Measurements from ENCODE around the gene MSL3B.

MSL3B gene

DNA sequence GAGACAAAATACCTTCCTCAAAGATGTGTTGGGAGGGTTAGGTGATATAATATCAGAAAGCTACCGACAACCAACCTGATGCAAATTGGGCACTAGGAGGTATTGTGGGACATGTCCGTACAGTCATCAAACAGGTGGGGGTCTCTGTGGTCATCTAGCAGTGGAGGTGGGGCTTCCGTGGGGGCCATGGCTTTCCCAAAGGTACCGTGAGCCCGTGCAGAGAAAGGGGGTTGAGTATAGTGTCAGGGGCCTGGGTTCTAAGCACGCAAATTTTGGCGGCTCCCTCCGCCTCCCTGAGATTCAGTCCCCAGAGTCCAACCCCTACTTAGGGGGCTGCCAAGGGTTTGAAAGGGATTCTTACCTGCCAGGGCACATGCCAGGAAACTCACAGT lies 46.5 kb downstream of the MSL3B start:
- Mint-ChIP-seq H3K27me3 (peaks cover 12% of the 10 kb centered on the region), H3K4me1 (no peaks in the 10 kb centered on the region), H3K9me3 (peaks cover under 1% of the 10 kb centered on the region), H3K27ac (no peak overlapping the region), H3K4me3 (no peak overlapping the region), H3K36me3 (no peaks in the 10 kb centered on the region)
- no peak for DNase-seq (ENCODE audit: low spot score in 2 of 2)
- no peak for ATAC-seq (ENCODE audit: low read depth)

- DNase-seq (ENCODE audit: low spot score in 2 of 2) (no peak), ATAC-seq (ENCODE audit: low read depth) (no peak)
- H3K9me3 Mint-ChIP-seq: no peaks in the 10 kb centered on the region
- H3K36me3 Mint-ChIP-seq: no peaks in the 10 kb centered on the region
- no peak overlapping the region for H3K4me3 Mint-ChIP-seq
- H3K27ac Mint-ChIP-seq: no peak overlapping the region
- peaks cover 11% of the 10 kb centered on the region for H3K27me3 Mint-ChIP-seq
- H3K4me1 Mint-ChIP-seq: no peaks in the 10 kb centered on the region
Observed at GRCh38 chr2:233821196-233821595, 47.0 kb downstream of the MSL3B start.

- Mint-ChIP-seq H3K4me3 (no peak overlapping the region), H3K9me3 (no peaks in the 10 kb centered on the region), H3K27me3 (peaks cover 11% of the 10 kb centered on the region), H3K4me1 (no peaks in the 10 kb centered on the region), H3K36me3 (no peaks in the 10 kb centered on the region), H3K27ac (no peak overlapping the region)
- DNase-seq (ENCODE audit: low spot score in 2 of 2) (no peak), ATAC-seq (ENCODE audit: low read depth) (no peak)
Observed at GRCh38 chr2:233820774-233821105, 47.4 kb downstream of the MSL3B start.

- H3K4me3 Mint-ChIP-seq: no peak overlapping the region
- no peak for DNase-seq (ENCODE audit: low spot score in 2 of 2)
- peaks cover 11% of the 10 kb centered on the region for H3K27me3 Mint-ChIP-seq
- ATAC-seq (ENCODE audit: low read depth): no peak
- H3K4me1 Mint-ChIP-seq: no peaks in the 10 kb centered on the region
- no peaks in the 10 kb centered on the region for H3K9me3 Mint-ChIP-seq
- no peaks in the 10 kb centered on the region for H3K36me3 Mint-ChIP-seq
- H3K27ac Mint-ChIP-seq: no peak overlapping the region
Observed at GRCh38 chr2:233819884-233820773, 48.1 kb downstream of the MSL3B start.

DNA sequence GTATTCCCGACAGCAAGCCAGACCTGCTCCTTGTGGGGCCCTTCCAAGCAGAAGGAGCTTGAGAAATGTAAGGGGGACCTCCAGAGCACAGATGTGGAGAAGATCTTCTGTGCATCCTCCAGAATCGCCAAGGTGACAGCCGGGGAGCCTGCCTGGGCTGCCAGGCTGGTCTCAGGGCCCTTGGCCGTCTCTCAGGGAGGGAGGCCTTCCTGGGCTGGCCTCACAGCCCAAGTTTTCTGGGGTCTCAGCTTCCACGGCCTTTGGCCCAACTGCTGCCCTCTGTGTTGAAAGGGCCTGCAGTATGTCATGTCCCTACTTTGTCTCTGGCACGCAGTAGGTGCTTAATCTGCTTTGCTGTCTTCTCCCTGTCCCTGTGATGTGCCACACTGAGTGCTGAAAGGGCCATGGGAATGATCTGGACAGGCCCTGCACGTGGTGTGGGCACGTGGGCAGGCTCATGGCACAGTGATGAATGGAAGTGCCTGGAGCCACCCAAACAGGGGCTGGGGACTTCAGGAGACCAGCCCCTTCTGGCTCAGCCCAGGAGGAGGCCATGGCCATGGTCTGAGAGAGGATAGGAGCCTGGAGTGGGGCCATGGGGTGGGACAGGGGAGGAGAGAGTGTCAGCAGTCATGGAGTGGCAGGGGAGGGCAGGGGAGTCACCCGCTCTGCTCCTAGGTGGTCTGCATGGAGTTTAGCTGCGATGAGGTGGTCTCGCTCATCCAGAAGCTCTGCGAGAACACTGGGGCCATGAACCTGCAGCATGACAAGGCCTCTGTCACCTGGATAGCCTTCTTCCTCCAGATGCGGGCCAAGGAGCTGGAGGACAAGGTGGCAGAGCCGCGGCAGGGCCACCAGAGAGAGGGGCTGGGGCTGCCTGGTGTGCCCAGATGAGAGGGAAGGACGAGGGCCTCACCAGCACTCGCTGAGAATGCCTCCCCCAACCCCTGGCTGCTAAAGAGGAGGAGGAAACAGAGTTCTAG lies 49.3 kb downstream of the MSL3B start:
- Mint-ChIP-seq H3K4me3 (no peak overlapping the region), H3K36me3 (no peaks in the 10 kb centered on the region), H3K27me3 (peaks cover 11% of the 10 kb centered on the region), H3K27ac (no peak overlapping the region), H3K4me1 (no peaks in the 10 kb centered on the region), H3K9me3 (no peaks in the 10 kb centered on the region)
- no peak for ATAC-seq (ENCODE audit: low read depth)
- DNase-seq (ENCODE audit: low spot score in 2 of 2): no peak

DNA sequence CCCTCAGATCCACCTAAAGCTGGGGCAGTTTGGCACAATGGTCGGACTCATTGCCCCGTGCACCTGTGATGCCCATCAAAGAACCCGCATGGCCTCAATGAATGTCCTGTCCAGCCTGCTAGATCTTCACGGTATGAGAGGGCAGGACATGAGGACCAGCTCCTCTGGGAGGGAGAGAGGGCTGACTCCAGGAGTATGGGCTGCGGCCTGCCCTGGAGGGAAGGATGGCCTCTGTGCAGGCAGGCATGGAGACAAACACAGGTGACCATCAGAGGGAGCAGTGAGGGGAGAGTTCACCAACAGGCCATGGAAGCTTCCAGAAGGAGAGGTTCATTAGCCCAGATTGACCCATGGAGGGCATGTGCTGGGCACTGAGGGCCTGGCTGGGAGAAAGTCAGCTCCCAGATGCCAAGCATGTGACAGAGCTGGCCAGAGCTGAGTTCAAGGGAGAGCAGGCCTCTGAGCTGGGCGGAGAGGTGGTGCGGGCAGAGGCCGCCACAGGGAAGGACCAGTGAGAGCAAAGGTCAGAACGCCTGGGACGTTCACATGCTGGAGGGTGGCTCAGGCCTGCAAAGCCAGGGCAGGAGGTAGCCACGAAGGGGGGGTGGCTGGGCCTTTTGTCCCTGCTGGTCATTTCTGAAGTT lies 50.1 kb downstream of the MSL3B start:
- Mint-ChIP-seq H3K4me3 (no peak overlapping the region), H3K9me3 (no peaks in the 10 kb centered on the region), H3K36me3 (no peaks in the 10 kb centered on the region), H3K4me1 (no peaks in the 10 kb centered on the region), H3K27ac (no peak overlapping the region), H3K27me3 (peaks cover 11% of the 10 kb centered on the region)
- DNase-seq (ENCODE audit: low spot score in 2 of 2) (no peak), ATAC-seq (ENCODE audit: low read depth) (no peak)

DNA sequence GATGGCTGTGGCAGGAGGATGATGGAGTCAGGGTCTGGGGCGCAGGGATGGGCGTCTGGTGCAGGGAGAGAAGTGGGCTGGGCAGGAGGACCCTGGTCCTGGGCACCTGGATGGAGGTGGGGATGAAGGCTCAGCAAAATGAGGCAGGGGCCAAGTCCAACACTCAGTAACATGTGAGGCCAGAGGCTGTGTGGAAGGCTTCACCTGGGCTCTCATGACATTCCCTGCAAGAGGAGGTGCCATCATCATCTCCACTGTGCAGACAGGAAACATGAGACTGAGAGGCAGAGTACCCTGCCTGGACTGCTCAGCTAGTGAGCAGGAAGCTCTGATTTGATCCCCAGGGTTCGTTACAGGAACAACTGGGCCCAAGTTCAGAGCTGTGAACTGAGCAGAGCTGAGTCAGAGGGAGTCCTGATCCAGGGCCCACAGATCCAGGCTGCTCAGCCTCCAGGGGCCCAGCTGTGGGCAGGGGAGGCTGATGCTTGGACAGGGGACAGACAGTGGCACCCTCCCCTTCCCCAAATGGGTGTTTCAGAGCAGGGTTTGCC lies 50.8 kb downstream of the MSL3B start:
- Mint-ChIP-seq H3K27me3 (peaks cover 11% of the 10 kb centered on the region), H3K36me3 (no peaks in the 10 kb centered on the region), H3K27ac (no peak overlapping the region), H3K9me3 (no peaks in the 10 kb centered on the region), H3K4me3 (no peak overlapping the region), H3K4me1 (no peaks in the 10 kb centered on the region)
- ATAC-seq (ENCODE audit: low read depth) (no peak), DNase-seq (ENCODE audit: low spot score in 2 of 2) (no peak)

DNA sequence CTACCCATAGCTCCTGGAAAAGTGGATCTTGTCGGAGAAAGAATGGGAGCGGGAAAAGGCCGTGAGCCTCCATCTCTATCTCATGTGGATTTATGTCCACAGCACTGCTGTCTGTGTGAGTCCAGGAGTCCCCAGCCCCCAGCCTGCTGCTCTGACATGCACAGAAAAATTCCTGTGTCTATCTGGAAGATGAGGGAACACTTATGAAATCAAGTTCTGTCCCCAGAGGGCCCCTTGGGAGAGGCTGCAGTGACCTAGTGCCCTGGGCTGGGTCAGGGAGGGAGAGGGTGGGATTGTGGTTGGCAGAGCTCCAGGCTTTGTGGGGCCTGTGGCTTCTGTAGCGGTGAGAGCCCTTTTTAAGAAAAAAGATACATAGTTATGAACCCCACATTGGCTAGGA lies 51.4 kb downstream of the MSL3B start:
- ATAC-seq (ENCODE audit: low read depth) (no peak), DNase-seq (ENCODE audit: low spot score in 2 of 2) (no peak)
- Mint-ChIP-seq H3K36me3 (no peaks in the 10 kb centered on the region), H3K4me1 (no peaks in the 10 kb centered on the region), H3K9me3 (no peaks in the 10 kb centered on the region), H3K4me3 (no peak overlapping the region), H3K27me3 (peaks cover 13% of the 10 kb centered on the region), H3K27ac (no peak overlapping the region)

DNA sequence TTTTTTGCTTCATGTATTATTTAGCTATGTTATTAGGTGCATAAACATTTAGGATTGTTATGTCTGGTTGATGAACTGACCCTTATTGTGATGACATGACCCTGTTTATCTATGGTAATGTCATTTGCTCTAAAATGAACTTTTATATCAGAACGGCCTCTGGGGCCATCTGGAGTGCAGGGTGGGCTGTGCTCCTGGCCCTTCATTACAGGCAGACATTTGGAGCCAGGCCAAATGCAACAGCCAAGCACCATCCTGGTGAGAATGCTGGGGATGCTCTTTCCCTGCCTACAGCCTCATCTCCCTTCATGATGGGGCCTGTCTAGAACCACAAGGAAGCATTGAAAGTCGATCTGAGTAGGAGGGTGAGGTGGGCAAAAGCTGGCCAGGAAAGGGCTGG lies 51.9 kb downstream of the MSL3B start:
- Mint-ChIP-seq H3K27ac (no peak overlapping the region), H3K36me3 (no peaks in the 10 kb centered on the region), H3K9me3 (no peaks in the 10 kb centered on the region), H3K4me1 (no peaks in the 10 kb centered on the region), H3K4me3 (no peak overlapping the region), H3K27me3 (peaks cover 13% of the 10 kb centered on the region)
- no peak for DNase-seq (ENCODE audit: low spot score in 2 of 2)
- no peak for ATAC-seq (ENCODE audit: low read depth)

DNA sequence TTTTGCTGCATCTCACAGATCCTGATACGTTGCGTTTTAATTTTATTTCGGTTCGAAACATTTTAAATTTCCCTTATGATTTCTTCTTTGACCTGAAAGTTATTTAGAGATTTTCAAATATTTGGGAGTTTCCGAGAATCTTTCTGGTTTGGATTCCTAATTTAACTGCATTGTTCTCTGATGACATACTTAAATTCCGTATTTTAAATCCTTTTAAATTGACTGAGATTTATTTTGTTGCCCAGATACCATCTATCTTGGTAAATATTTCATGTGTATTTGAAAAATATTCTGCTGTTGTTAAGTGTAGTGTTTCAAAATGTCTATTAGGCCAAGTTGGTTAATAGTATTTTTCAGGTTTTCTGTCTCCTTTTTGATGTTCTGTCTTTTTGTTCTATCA lies 52.3 kb downstream of the MSL3B start:
- no peaks in the 10 kb centered on the region for H3K4me1 Mint-ChIP-seq
- no peaks in the 10 kb centered on the region for H3K36me3 Mint-ChIP-seq
- H3K27me3 Mint-ChIP-seq: peaks cover 13% of the 10 kb centered on the region
- no peaks in the 10 kb centered on the region for H3K9me3 Mint-ChIP-seq
- H3K4me3 Mint-ChIP-seq: no peak overlapping the region
- no peak overlapping the region for H3K27ac Mint-ChIP-seq
- DNase-seq (ENCODE audit: low spot score in 2 of 2): no peak
- ATAC-seq (ENCODE audit: low read depth): no peak
